Activated CD4-positive, alpha-beta T cell treated with anti-CD3 and anti-CD28 coated beads, Interleukin-2, amount 50 U/mL, for 16 hours (primary cell): ENCODE results near the gene CBFB.

ENCODE experiments used
- DNase-seq: peaks from one replicate; pipeline ENCODE4 v3.0.0-alpha.2; 2020

The CBFB gene

GRCh38 chr16:67144943-67145342, 116.0 kb downstream of the CBFB start:
- DNase-seq = no peak

GRCh38 chr16:67145746-67146145, 116.8 kb downstream of the CBFB start:
- no peak for DNase-seq

- no peak for DNase-seq
These were observed 117.8 kb downstream of the CBFB start for GRCh38 chr16:67146523-67147357.

- DNase-seq = no peak
These were observed 118.6 kb downstream of the CBFB start for GRCh38 chr16:67147437-67148140.

- no peak for DNase-seq
These were observed 119.3 kb downstream of the CBFB start for GRCh38 chr16:67148221-67148620.

GRCh38 chr16:67148656-67149275, 119.8 kb downstream of the CBFB start:
- DNase-seq = no peak

GRCh38 chr16:67149276-67150046, 120.5 kb downstream of the CBFB start:
- DNase-seq = no peak

- peak; percentile 57 for DNase-seq
These were observed 121.3 kb downstream of the CBFB start for GRCh38 chr16:67150047-67150832.
